Stimulated activated naive CD4-positive, alpha-beta T cell treated with Interleukin-2 at 50 U/mL for 16 hours (primary cell): ENCODE results near the gene HDAC1.
"Not testable (repeated sequence)": the region's sequence is repeated elsewhere in the genome, so short reads cannot be mapped to it uniquely, and the experiment has no call there.

Experiments used
- DNase-seq: peaks from one replicate; lab custom pipeline; 2025; lab: John Stamatoyannopoulos, UW

HDAC1 gene

DNA sequence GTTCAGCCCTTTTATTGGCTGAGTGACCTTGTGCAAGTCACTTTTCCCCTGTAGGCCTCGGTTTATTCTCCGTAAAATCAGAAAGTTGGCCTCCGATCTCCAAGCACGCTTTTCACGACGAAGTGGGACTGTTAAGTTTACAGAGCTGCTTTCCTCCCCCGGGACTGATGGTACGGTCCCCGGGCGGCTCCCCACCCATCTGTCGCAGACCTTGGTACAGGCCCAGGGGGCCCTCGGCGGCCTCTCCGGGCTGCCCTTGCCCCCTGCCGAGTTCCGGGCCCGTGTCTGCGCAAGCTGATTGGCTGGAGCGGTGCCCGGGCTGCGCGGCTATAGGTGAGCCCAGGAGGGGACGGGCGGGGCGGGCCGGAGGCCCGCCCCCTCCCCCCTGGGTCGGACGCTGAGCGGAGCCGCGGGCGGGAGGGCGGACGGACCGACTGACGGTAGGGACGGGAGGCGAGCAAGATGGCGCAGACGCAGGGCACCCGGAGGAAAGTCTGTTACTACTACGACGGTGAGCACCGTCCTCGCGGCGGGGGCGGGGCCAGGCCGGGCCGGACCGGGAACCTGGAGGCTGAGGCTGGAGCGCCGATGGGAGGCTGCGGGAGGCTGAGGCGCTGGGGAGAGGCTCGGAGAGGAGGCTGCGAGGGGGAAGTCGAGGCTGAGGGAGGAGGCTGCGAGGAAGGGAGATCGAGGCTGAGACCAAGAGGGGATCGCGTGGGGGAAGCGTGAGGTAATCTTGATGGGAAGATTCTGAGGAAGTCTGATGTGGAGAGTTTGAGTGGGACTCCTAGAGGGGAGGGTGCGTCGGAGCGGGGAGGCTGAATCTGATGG lies at the start of gene HDAC1:
TSS of gene HDAC1 (plus strand) at position 376 of the 831 bp plus-strand sequence. CDS start at position 463, 87 bp downstream.
- DNase-seq, result peak; percentile 97

DNA sequence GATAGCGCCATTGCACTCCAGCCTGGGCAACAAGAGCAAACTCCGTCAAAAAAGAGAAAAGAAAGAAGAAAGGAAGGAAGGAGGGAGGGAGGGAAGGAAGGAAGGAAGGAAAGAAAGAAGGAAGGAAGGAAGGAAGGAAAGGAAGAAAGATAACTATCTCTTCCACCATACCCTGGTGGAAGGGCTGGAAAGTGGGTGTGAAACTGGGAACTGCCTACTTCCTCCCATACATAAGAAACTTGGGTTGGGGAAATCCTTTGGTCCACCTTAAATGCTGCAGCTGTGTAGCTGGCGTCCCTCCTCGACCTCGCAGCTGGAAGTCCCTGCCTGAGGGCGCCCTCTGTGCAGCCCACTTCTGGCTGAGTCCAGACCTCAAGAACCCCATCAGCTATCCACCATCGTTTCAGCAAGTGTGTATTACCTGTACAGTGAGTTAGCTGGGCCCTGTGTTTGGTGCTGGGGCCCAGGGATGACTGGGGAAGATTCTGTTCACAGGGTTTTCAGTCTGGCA lies 49.5 kb upstream of the HDAC1 start:
- DNase-seq, result no peak

DNA sequence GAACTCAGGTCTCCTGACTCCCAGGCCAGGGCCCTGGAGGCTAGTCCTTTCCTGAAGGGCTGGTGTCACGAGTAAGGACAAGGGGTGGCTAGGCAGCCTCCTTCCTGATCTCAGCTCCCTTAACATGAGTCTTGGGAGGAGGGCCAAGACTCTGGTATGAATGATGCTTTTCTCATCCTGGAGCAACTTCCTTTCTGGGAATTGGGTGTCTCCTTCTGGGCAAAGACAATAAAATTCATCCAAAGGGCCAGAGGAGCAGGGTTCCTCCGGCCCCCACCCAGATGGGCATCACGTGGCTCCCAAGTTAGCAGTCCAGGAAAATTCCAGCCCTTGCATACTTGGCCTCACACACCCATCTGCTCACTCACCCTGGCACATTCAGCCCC lies 45.0 kb upstream of the HDAC1 start, which contains the start of gene FAM167B:
TSS of gene FAM167B (plus strand) at position 335 of the 386 bp plus-strand sequence. CDS start 200 bp downstream, outside the sequence.
- DNase-seq, result no peak

DNA sequence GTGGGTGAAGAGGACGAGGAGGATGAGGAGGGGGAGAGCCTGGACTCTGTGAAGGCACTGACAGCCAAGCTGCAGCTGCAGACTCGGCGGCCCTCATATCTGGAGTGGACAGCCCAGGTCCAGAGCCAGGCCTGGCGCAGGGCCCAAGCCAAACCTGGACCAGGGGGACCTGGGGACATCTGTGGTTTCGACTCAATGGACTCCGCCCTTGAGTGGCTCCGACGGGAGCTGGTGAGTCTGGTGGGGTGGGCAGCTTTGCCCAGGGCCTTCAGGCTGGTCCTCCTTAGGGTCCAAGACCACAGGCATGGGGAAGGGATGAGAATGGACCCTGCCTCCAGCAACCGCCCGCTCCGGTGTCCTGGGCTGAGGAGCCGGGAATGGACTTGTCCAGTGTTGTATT lies 44.4 kb upstream of the HDAC1 start:
- DNase-seq, result no peak

DNA sequence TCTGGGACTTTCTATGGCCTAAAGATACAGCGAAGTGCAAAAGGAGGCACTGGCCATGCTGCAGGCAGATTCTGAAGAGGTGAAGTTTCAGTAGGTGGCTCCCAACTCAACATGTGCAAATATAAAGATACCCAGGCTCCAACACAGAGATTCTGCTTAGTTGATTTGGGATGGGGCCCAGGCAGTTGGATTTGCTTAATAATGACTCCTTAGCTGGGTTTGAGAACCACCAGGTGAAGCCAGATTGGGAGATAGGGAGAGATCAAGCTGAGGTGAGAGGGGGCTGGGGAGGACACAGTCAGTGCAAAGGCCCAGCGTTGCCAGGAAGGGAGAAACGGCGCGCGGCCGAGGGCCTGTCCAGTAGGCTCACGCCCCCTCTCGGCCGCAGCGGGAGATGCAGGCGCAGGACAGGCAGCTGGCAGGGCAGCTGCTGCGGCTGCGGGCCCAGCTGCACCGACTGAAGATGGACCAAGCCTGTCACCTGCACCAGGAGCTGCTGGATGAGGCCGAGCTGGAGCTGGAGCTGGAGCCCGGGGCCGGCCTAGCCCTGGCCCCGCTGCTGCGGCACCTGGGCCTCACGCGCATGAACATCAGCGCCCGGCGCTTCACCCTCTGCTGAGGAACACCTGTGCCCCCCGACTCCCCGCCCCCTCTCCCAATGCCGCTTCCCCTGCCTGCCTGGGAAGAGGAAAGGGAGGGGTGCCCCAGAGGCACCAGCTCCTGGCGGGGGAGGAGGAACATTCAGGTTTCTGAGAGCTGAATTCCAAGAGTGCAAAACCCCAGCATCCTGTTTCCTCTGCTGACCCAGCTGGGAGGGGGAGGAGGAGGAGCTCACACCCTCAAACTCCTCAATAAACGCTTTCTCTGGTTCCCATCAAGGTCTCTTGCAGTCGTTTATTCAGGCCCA lies 43.6 kb upstream of the HDAC1 start:
- peak; percentile 80 for DNase-seq

DNA sequence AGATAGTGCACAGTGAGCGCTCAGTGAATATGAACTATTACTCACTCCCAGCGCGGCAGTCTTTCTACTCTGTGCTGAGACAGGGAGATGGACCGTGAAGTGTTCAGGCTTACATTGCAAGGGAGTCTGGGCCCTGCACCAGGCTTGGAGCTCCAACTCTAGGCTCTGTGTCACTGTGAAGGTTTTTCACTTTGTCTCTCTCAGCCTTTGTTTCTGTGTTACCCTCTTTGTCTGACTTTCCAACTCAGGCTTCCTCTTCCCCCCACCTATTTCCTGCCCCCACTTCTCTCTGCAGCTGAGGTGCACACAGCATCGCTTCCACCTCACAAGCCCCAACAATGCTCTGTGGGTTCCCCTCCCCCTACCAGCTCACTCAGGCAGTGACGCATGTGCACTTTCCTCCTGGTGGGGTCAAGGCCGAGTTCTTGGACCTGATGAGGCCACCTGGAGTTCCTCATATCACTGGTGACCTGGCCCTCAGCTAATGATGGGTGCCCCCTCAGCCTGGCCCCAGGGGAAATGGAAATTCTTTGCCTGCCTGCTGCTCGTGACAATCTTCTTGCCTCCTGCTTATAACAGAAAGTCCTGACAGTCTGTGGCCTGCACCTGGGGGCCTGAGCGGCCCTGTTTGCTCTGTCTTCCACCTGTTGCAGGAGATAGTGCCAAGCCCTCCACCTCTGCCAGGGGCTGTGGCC lies 41.9 kb upstream of the HDAC1 start:
- DNase-seq, result peak; percentile 75

DNA sequence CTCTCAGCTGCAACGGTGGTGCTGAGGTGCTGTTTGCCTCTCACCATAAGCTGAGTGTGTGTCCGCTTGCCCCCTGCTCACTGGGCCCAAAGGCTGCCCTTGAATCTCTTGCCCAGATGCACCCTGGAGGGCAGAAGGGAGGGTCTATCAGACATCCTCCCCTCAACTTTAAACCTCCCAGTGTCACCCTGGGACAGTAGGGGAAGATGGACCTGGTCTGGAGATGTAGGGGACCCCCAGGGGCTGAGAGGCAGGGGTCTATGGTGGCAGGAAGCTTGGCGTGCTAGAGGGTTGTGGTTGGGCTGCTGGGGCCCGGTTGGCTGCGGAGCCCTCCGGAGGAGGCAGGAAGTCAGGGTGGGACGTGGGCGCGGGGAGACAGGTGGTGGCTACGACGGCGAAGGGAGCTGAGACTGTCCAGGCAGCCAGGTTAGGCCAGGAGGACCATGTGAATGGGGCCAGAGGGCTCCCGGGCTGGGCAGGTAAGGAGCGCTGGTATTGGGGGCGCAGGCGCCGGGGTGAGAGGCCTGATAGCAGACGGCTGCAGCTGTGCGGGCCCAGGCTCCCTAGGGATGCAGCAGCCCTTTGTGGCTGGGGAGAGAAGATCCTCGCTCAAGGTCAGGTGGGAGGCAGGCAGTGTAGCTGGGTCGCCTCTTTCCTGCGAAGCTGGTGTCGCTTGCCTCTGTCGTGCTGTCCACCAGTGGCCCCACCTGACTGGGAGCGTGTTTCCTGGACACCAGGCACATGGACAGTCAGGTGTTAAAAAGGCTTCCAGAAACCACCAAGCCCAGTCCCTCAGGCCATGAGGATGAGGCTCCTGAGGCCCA lies 40.8 kb upstream of the HDAC1 start, which contains the start of gene LCK:
TSS of gene LCK (plus strand) at position 373 of the 824 bp plus-strand sequence. CDS start 23,065 bp downstream, outside the sequence.
- peak; percentile 69 for DNase-seq

DNA sequence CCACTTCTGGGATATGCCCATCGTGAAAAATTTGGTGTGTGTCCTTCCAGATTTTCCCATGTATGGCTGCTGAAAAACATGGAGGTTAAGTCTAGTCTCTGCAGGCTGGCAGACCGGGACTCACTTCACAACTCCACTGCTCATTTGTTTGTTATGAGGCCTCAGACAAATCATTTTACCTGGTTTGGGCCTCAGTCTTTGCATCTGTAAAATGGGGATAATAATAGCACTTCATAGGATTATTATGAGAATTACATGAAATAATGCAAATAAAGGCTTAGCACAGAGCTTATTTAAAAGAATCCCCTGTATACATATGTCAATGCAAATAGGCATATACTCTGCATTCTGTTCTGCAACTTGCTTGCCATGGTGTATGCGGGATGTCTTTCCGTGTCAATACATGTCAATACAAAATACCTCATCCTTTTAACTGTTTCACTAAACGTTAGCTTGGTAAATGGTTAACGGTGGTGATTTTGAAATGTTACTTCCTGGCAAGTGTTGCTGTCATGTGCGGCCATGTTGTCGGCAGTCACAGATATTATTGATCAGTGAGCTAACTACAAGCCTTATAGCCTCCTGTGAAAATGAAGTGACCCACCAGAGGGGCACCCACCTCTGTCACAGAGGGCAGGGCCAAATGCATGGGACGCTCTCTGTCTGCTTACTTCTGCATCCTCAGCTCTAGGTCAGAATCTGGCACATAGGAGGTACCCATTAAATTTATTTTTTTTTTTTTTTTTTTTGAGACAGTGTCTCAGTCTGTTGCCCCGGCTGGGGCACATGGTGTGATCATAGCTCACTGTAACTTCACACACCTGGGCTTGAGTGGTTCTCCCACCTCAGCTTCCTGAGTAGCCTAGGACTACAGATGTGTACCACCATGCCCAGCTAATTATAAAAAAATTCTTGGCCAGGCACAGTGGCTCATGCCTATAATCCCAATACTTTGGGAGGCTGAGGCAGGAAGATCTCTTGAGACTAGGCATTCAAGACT lies 36.5 kb upstream of the HDAC1 start:
- DNase-seq, result no peak

DNA sequence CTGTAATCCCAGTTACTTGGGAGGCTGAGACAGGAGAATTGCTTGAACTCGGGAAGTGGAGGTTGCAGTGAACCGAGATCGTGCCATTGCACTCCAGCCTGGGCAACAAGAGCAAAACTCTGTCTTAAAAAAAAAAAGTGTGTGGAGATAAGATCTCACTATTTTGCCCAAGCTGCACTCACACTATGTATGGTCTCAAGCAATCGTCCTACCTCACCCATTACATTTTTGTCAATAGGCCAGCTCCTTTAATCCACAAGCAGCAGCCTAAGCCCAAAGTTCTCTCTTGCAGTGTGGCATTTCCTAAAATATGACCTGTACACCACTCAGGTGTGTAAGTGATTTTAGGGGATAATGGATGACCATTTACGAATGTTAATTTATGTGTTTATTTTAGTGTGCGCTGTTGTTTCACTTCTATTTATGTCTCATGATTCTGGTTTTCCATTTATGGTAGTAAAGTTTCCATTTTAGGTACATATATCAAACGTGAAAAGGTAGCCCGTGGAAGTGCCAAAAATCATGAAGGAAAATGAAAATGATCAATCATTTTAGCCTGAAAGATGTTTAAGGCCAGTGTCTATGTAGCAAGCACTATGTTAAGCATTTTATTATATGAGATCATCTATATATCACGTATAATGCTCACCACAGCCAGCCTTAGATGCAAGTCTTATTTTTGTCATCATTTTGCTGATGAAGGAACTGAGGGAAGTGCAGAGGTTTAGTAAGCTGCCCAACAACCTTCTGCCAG lies 35.2 kb upstream of the HDAC1 start:
- no peak for DNase-seq

DNA sequence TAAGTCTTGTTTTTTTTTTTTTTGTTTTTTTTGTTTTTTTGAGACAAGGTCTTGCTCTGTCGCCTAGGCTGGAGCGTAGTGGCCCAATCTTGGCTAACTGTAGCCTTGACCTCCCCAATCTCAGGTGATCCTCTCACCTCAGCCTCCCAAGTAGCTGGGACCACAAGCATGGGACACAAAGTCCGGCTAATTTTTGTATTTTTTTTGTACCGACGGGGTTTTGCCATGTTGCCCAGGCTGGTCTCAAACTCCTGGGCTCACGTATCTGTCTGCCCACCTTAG lies 34.7 kb upstream of the HDAC1 start:
- DNase-seq, result no peak

DNA sequence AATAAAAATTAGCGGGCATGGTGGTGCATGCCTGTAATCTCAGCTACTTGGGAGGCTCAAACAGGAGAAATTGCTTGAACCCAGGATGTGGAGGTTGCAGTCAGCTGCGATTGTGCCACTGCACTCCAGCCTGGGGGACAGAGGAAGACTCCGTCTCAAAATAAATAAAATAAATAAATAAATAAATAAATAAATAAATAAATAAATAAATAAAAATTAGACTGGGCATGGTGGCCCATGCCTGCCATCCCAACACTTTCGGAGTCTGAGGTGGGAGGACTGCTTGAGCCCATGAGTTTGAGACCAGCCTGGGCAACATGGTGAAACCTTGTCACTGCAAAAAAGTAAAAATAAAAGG lies 28.7 kb upstream of the HDAC1 start:
- not testable (repeated sequence) for DNase-seq

DNA sequence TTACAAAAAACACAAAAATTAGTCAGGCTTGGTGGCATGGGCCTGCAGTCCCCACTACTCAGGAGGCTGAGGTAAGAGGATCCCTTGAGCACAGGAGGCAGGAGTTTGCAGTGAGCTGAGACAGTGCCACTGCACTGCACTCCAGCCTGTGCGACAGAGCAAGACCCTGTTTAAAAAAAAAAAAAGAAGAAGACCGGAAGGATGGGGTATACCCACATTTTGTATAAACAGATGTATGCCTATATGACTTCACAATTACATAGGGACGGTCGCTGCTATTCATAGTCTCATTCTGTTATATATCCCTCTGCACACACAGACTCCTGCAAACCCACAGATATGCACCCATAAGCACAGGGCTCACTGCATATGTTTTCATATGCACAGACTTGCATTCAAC lies 28.1 kb upstream of the HDAC1 start:
- no peak for DNase-seq

DNA sequence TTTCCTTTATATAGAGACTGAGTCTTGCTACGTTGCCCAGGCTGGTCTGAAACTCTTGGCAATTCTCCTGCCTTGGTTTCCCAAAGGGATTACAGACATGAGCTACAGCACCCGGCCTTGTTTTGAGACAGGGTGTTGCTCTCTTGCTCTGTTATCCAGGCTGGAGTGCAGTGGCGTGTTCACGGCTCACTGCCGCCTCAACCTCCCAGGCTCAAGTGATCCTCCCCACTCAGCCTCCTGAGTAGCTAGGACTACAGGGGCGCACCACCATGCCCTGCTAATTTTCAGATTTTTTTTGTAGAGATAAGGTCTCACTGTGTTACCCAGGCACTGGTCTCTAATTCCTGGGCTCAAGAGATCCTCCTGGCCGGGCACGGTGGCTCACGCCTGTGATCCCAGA lies 26.0 kb upstream of the HDAC1 start:
- DNase-seq, result no peak

DNA sequence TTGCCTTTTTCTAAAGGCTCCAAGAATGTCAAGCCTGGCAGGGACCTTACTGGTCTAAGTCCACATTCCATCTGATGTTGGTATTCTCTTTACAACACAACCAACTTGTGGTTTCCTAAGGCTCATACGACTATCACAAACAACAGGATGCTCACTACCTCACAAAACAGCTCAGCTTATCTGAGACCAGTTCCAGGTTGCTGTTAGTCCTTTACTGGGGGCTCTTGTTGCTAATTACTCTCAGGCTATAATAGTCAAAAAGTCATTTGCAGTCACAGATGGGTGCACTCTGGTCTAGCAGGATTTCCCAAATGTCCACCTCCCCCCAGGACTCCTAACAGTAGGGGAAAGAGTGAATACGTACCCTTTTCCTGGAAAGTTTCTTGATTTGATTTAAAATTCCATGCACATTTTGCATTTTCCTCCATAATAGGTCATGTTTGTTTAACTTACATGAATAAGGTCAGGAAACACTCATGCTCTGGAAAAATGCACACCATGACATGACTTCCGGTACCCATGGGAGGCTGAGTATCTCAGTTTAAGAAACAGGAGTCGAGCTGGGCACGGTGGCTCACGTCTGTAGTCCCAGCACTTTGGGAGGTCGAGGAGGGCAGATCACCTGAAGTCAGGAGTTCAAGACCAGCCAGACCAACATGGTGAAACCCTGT lies 24.8 kb upstream of the HDAC1 start:
- no peak for DNase-seq

DNA sequence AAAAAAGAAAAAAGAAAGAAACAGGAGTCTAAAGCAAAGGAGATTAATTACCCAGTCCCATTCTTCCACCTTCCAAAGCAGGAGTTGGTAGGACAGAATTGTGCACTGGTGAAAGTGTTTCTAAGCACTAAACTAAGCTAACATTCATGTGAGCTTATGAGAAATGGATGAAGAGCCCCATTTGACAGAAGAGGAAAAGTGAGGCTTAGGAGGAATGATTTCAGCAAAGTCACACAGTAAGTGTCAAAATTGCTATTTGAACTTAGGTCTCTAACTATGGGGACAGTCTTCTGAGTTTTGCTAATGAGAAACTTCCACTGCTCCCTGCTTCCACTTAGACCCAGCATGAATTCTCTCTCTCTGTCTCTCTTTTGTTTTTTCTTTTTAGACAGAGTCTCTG lies 22.1 kb upstream of the HDAC1 start:
- no peak for DNase-seq

DNA sequence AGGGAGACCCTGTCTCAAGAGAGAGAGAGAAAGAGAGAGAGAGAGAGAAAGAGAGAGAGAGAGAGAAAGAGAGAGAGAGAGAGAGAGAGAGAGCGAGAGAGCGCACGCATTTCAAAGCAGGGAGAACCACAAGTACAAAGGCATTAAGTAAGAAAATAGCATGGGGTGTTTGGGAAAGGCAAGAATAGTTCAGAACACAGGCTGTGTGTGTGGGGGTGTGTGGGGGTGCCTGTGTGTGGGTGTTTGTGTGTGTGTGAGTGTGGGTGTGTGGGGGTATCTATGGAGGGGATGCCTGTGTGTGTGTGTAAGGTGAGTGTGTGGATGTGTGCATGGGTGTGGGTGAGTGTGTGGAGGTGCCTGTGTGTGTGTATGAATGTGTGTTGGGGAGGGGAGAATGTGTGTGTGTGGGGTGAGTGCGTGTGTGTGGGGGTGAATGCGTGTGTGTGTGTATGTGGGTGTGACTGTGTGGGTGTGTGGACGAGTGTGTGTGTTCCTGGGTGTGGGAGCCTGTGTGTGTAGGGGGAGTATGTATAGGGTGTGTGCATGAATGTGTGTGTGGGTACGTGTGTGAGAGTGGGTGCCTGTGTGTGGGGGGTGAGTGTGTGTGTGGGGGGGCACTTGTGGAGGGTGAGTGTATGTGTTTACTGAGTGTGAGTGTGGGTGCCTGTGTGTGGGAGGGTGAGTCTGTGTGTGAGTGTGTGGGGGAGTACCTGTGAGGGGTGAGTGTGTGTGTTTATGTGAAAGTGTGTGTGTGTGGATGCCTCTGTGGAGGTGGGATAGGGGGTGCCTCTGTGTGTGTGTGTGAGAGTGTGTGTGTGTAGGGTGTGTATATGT lies 19.1 kb upstream of the HDAC1 start:
- peak; percentile 18 for DNase-seq

DNA sequence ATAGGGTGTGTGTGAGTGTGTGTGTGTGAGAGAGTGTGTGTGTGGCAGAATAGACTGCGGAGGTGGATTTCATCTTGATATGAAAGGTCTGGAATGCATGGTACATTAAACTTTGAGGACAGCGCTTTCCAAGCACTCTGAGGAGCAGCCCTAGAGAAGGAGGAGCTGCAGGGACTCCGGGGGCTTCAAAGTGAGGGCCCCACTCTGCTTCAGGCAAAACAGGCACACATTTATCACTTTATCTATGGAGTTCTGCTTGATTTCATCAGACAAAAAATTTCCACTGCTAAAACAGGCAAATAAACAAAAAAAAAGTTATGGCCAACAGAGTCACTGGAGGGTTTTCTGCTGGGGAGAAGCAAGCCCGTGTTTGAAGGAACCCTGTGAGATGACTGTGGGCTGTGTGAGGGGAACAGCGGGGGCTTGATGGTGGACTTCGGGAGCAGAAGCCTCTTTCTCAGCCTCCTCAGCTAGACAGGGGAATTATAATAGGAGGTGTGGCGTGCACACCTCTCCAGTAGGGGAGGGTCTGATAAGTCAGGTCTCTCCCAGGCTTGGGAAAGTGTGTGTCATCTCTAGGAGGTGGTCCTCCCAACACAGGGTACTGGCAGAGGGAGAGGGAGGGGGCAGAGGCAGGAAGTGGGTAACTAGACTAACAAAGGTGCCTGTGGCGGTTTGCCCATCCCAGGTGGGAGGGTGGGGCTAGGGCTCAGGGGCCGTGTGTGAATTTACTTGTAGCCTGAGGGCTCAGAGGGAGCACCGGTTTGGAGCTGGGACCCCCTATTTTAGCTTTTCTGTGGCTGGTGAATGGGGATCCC lies 18.3 kb upstream of the HDAC1 start:
- peak; percentile 82 for DNase-seq
